Skeletal muscle satellite cell (primary cell): ENCODE data around the gene UQCRQ.

Source experiments
- H3K27me3 ChIP-seq: 2 replicates; pipeline ENCODE4 v1.7.0; 2013; ENCODE audit warnings: low read length; ENCODE audit not compliant: control insufficient read depth, insufficient read depth
- H3K36me3 ChIP-seq: 2 replicates; pipeline ENCODE4 v1.7.0; 2013; ENCODE audit warnings: mild to moderate bottlenecking, control low read depth, low read length; ENCODE audit not compliant: insufficient read depth
- H3K4me1 ChIP-seq: 2 replicates; pipeline ENCODE4 v1.7.0; 2013; ENCODE audit warnings: low read length; ENCODE audit not compliant: control insufficient read depth, insufficient read depth
- H3K4me2 ChIP-seq: 2 replicates; pipeline ENCODE4 v1.7.0; 2013; ENCODE audit warnings: mild to moderate bottlenecking, low read length
- H3K4me3 ChIP-seq: 2 replicates; pipeline ENCODE4 v1.7.0; 2013; ENCODE audit warnings: low read length
- H3K9ac ChIP-seq: 2 replicates; pipeline ENCODE4 v1.7.0; 2013; ENCODE audit warnings: mild to moderate bottlenecking, low read depth, low read length, moderate library complexity
- H3K9me3 ChIP-seq: replicated peaks from 2 replicates; pipeline ENCODE4 v1.7.0; 2013; ENCODE audit warnings: mild to moderate bottlenecking, control low read depth, low read length

UQCRQ gene

GRCh38 chr5:132837868-132838267, 28.6 kb upstream of the UQCRQ start:
- no peaks in the 10 kb centered on the region for H3K27me3 ChIP-seq
- H3K9me3 ChIP-seq, result no peaks in the 10 kb centered on the region
- H3K9ac ChIP-seq, result no peak overlapping the region
- H3K4me1 ChIP-seq, result peaks cover 24% of the 10 kb centered on the region
- no peaks in the 10 kb centered on the region for H3K36me3 ChIP-seq
- no peak overlapping the region for H3K4me3 ChIP-seq
- no peak overlapping the region for H3K4me2 ChIP-seq

- H3K4me2 ChIP-seq, result no peak overlapping the region
- H3K9me3 ChIP-seq, result no peaks in the 10 kb centered on the region
- no peak overlapping the region for H3K4me3 ChIP-seq
- H3K36me3 ChIP-seq, result no peaks in the 10 kb centered on the region
- no peaks in the 10 kb centered on the region for H3K27me3 ChIP-seq
- H3K4me1 ChIP-seq, result peaks cover 24% of the 10 kb centered on the region
- no peak overlapping the region for H3K9ac ChIP-seq
Observed at GRCh38 chr5:132838516-132839282, 27.7 kb upstream of the UQCRQ start.

GRCh38 chr5:132839426-132840301, 26.8 kb upstream of the UQCRQ start:
- H3K27me3 ChIP-seq, result no peaks in the 10 kb centered on the region
- peak overlapping the region; percentile 25 for H3K4me2 ChIP-seq
- peaks cover 24% of the 10 kb centered on the region for H3K4me1 ChIP-seq
- no peaks in the 10 kb centered on the region for H3K9me3 ChIP-seq
- no peaks in the 10 kb centered on the region for H3K36me3 ChIP-seq
- H3K9ac ChIP-seq, result no peak overlapping the region
- no peak overlapping the region for H3K4me3 ChIP-seq

- Histone ChIP-seq H3K9ac (no peak overlapping the region), H3K27me3 (no peaks in the 10 kb centered on the region), H3K36me3 (no peaks in the 10 kb centered on the region), H3K4me1 (peaks cover 24% of the 10 kb centered on the region), H3K4me2 (no peak overlapping the region), H3K4me3 (no peak overlapping the region), H3K9me3 (no peaks in the 10 kb centered on the region)
Observed at GRCh38 chr5:132840313-132840712, 26.1 kb upstream of the UQCRQ start.

- Histone ChIP-seq H3K4me3 (no peak overlapping the region), H3K4me2 (no peak overlapping the region), H3K9ac (no peak overlapping the region), H3K9me3 (no peaks in the 10 kb centered on the region), H3K4me1 (peaks cover 24% of the 10 kb centered on the region), H3K27me3 (no peaks in the 10 kb centered on the region), H3K36me3 (no peaks in the 10 kb centered on the region)
Observed at GRCh38 chr5:132840896-132841295, 25.5 kb upstream of the UQCRQ start.

- H3K4me3 ChIP-seq, result peak overlapping the region; percentile 17
Observed at GRCh38 chr5:132841305-132841704, 25.1 kb upstream of the UQCRQ start.

GRCh38 chr5:132848270-132848669, 18.2 kb upstream of the UQCRQ start:
- H3K4me3 ChIP-seq, result no peak overlapping the region
- H3K9ac ChIP-seq, result no peak overlapping the region
- no peak overlapping the region for H3K4me2 ChIP-seq
- H3K27me3 ChIP-seq, result no peaks in the 10 kb centered on the region
- H3K36me3 ChIP-seq, result no peaks in the 10 kb centered on the region
- no peaks in the 10 kb centered on the region for H3K4me1 ChIP-seq
- H3K9me3 ChIP-seq, result no peaks in the 10 kb centered on the region

More at GRCh38 chr5:132841305-132841704, 25.1 kb upstream of the UQCRQ start:
- Histone ChIP-seq H3K4me2 (peak overlapping the region; percentile 31), H3K4me1 (peaks cover 24% of the 10 kb centered on the region), H3K9ac (no peak overlapping the region), H3K9me3 (no peaks in the 10 kb centered on the region), H3K27me3 (no peaks in the 10 kb centered on the region), H3K36me3 (no peaks in the 10 kb centered on the region)

- Histone ChIP-seq H3K4me1 (no peaks in the 10 kb centered on the region), H3K27me3 (no peaks in the 10 kb centered on the region), H3K36me3 (no peaks in the 10 kb centered on the region), H3K9ac (no peak overlapping the region), H3K4me3 (no peak overlapping the region), H3K9me3 (no peaks in the 10 kb centered on the region), H3K4me2 (no peak overlapping the region)
Observed at GRCh38 chr5:132849347-132849746, 17.1 kb upstream of the UQCRQ start.

GRCh38 chr5:132850066-132850465, 16.4 kb upstream of the UQCRQ start:
- Histone ChIP-seq H3K4me1 (no peaks in the 10 kb centered on the region), H3K27me3 (no peaks in the 10 kb centered on the region), H3K9ac (no peak overlapping the region), H3K4me2 (no peak overlapping the region), H3K9me3 (no peaks in the 10 kb centered on the region), H3K4me3 (no peak overlapping the region), H3K36me3 (no peaks in the 10 kb centered on the region)

- no peak overlapping the region for H3K9ac ChIP-seq
- no peaks in the 10 kb centered on the region for H3K36me3 ChIP-seq
- no peak overlapping the region for H3K4me2 ChIP-seq
- no peak overlapping the region for H3K4me3 ChIP-seq
- H3K27me3 ChIP-seq, result no peaks in the 10 kb centered on the region
- no peaks in the 10 kb centered on the region for H3K4me1 ChIP-seq
- no peaks in the 10 kb centered on the region for H3K9me3 ChIP-seq
Observed at GRCh38 chr5:132853323-132853722, 13.1 kb upstream of the UQCRQ start.

- Histone ChIP-seq H3K27me3 (peaks cover 4% of the 10 kb centered on the region), H3K4me3 (no peak overlapping the region), H3K9me3 (no peaks in the 10 kb centered on the region), H3K4me1 (no peaks in the 10 kb centered on the region), H3K36me3 (no peaks in the 10 kb centered on the region), H3K4me2 (no peak overlapping the region), H3K9ac (no peak overlapping the region)
Observed at GRCh38 chr5:132853790-132854189, 12.7 kb upstream of the UQCRQ start.
